NCI-H345 treated with DMSO at 0.1 percent for 48 hours (cell line): ENCODE data around the gene PSMD11.

ENCODE experiments used
- DNase-seq: peaks from one replicate; lab custom pipeline; 2025; ENCODE audit not compliant: unreplicated experiment; lab: John Stamatoyannopoulos, UW

Gene PSMD11

DNA sequence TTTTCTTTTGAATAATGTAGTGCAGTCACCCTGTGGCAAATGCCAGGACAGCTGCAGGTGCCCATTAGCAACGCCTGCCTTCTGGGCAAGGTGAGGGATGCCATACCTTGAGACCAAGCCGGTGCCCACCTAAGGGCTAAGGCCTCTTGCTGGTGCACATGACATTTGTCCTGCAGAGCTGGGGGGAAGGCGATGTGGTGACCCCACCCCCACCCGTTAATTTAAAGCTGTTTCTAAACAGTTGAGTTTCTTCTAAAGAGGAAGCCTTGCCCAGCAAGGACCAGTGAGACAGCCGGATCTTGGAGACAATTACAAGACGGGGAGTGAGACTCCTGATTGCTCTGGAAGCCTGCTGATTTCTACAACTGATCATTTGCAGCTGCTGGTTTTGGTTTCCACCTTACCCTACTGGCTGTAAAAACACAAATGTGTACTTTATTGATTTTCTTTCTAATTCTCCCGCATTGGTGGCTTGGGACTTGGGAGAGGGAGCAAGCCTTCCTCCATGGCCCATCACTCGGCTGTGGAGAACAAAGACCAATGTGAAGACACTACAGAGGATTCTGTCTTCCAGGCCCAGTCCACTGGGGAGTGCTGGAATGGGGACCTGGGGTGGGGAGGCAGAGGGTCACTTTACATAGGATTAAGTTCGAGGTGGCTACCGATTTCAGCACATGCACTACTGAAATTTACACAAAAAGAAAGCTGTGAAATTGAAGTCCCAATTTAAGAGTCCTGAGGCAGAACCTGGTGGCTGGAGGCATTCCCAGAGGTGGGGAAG is 45.2 kb downstream of the PSMD11 start:
- DNase-seq: no peak

DNA sequence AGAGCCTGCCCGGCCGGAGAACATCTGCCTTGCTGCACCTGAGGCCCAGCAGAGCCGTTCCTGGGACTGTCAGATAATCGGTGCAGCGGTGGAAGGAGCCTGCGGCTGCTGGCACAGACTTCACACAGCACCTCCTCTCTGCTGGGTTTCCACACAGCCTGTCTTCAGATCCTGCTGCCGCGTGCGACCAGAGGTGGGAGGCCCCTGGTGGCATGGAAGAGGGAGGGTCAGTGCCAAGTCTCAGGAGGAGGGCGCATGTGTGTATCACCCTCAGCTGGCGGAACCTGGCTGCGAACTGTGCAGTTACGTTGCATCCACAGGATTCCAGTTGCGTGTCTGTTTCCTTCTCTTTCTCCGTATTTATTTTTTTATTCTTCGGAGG is 45.8 kb downstream of the PSMD11 start:
- DNase-seq: no peak

- DNase-seq: no peak
Observed at GRCh38 chr17:32491371-32492263, 47.3 kb downstream of the PSMD11 start.

- no peak for DNase-seq
Observed at GRCh38 chr17:32492264-32492589, 47.9 kb downstream of the PSMD11 start.

GRCh38 chr17:32492648-32493289 is 48.5 kb downstream of the PSMD11 start:
- DNase-seq: no peak

DNA sequence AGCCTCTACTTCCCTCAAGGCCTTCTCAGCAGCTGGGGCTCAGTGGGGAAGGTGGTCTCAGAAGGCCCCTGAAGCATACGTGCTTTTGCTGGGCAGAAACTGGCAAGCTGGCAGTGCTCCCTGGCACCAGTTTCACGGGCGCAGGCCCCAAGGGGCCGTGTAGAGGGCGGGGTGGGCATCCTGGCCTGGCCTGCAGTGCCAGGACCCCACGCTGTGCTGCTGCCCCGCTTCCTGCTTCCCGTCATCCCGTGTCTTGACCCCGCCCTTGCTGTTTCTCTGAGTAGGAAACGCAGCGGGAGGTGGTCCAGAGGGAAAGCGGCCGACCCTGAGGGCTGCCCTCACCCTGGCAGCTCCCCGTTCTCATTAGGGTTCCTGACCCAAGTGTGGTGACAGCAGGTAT is 49.3 kb downstream of the PSMD11 start:
- DNase-seq: no peak

GRCh38 chr17:32493976-32494513 is 49.7 kb downstream of the PSMD11 start:
- DNase-seq: no peak

DNA sequence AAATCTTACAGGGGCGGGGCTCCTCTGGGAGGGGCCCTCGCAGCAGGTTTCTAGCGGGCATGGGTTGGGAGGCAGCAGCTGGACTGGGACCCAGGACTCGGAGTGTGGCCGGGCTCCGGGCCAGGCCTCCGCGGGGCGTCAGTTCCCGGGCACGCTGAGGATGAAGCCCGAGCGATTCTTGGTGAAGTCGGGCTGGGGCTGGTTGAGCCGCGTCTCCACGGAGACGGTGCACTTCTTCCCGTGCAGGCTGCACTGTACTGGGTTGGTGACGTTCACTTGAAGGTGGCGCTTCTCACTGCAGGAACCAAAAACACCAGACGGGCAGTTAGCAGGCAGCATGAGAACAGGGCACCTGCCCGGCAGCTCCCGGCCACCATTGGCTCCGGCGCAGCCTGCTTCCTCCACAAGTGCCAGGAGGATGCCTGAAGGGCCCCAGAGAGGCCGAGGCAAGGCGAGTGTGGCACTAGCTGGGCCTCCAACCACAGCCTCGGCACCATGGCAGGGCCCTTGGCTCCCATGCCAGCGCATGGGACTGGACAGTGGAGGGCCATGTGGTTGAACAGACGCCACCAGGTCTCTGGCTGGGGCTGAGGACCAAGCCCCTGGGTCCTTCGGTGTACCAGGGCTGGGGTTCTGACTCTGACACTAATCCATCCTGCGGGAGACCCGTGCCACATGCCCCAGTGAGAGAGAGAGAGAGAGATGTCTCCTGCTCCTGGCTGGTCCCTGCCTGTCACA is 50.5 kb downstream of the PSMD11 start:
- no peak for DNase-seq

- DNase-seq: no peak
Observed at GRCh38 chr17:32495359-32496231, 51.3 kb downstream of the PSMD11 start.

GRCh38 chr17:32496395-32497073 is 52.2 kb downstream of the PSMD11 start:
- no peak for DNase-seq

DNA sequence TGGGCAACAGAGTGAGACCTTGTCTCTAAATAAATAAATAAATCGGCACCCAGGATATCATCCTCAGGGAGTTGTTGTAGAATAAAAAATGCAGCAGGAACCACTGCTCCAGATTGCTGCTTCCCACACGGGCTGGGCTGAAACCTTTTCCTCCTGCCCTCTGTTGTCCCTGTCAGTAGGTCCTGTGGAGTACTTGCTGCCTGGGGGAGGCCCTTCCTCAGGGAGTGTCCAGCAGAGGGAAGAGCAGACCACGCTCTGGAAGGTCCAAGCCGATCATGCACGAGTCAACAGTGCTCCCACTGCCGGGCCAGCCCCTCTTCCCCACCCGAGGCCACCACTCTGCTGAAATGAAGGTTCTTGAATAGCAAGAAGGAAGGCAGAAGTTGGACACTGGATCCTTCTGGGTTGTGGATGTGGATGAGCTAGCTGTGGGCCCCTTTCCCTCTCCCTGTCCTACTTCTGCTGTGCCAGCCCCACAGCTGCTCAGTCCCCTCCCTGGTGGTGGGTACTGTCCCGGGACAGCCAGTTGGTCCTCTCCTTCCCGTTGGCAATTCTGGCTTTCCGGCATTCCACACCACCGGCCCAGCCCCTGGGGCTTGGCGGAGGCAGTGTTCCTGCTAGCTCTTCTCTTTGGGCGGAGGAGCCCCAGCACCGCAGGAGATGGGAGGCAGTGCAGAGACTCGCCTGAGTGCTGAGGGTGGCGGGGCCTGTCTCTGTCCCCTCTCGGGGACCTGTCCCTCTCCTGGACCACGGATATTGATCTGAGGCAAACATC is 53.3 kb downstream of the PSMD11 start:
- no peak for DNase-seq

- DNase-seq: no peak
Observed at GRCh38 chr17:32498391-32498790, 54.1 kb downstream of the PSMD11 start.

- DNase-seq: no peak
Observed at GRCh38 chr17:32502013-32502412, 57.7 kb downstream of the PSMD11 start.

GRCh38 chr17:32502710-32503109 is 58.4 kb downstream of the PSMD11 start:
- no peak for DNase-seq

DNA sequence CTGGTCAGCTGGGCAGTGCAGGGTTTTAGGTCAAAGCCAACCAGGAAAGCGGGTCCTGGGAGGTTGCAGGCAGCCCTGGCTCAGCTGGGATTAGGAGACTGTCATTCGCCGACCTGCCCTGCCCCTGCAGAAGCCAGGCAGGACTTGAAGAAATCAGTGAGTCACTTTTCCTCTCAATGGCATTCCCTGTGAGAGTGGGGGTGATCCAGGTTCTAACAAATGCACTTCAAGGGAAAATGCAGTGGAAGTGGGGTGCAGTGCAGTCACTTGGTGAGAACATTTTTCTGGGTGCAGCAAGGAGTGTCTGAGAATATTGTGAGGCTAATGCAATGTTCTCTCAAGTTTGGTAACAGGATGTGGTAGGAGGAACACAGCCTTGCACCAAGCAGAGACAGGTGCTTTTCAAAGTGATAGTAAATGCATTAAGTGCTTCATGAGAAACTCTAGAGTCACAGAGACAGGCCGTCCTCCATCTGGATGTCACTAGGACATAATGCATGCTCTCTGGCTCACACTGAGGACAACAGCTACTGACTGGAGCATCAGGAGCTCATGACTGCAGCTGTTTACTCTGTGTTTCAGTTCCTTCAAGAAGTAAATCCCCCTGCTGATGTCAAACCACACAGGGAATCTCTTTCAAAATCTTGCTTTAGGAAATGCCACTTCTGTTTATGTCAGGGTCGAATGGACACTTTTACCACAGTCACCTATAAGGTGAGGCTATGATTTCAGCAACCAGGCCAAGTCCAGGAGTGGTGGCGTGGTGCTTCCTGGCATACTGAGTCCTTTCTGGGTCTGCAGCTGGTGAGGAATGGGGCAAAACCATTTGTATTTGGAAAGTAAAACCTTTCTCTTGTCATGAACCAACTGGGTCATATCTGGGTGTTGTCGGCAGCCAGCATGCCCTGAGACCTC is 59.2 kb downstream of the PSMD11 start:
- DNase-seq: no peak

GRCh38 chr17:32504166-32504990 is 60.1 kb downstream of the PSMD11 start:
- no peak for DNase-seq

DNA sequence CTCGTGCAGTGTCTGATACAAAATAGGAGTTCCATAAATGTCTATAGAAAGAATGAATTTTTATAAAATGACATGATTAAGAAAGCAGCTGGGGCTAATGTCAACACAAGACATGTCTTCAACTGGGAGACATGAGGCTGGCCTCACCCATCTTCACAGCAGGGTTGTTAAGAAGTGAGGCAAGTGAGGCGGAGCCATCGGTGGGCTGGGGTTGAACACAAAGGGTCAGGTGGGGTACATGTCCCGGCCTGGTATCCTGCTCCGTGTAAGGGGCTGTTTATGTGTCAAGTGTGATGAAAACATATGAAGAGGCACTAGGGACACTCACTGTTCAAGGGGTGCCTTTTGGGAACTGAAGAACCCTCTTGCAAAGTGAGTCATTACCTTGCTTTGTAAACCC is 64.6 kb downstream of the PSMD11 start:
- DNase-seq: no peak
